Fibroblast of lung (primary cell): ENCODE measurements around the gene FAH. TPM values are rescaled to one million over a fixed set of nuclear protein-coding genes. Genes with fewer than 3 reads are reported as not detected.
A peak's percentile ranks its signal among the peaks of the same experiment; 100 is the strongest.

Source experiments
- DNase-seq, 2 donors: peaks; one replicate each; pipeline versions ENCODE4 v3.0.0 to v3.0.0-alpha.2; 2010; ENCODE audit warnings: low read depth in 2 of 2
- H2AFZ ChIP-seq: 2 replicates; pipeline ENCODE4 v1.5.1; 2012; ENCODE audit warnings: low read length, control low read depth, inconsistent platforms
- H3K27ac ChIP-seq: 2 replicates; pipeline ENCODE4 v1.5.1; 2011; ENCODE audit warnings: low read length, control low read depth; ENCODE audit not compliant: insufficient read depth
- H3K27me3 ChIP-seq: 2 replicates; pipeline ENCODE4 v1.5.1; 2011; ENCODE audit warnings: mild to moderate bottlenecking, low read length; ENCODE audit not compliant: control insufficient read depth, insufficient read depth
- H3K36me3 ChIP-seq: 2 replicates; pipeline ENCODE4 v1.5.1; 2011; ENCODE audit warnings: low read length; ENCODE audit not compliant: control insufficient read depth, insufficient read depth
- H3K4me1 ChIP-seq: 2 replicates; pipeline ENCODE4 v1.5.1; 2011; ENCODE audit warnings: low read length; ENCODE audit not compliant: control insufficient read depth, insufficient read depth; ENCODE audit errors: extremely low read depth
- H3K4me2 ChIP-seq: 2 replicates; pipeline ENCODE4 v1.5.1; 2011; ENCODE audit warnings: low read length, control low read depth; ENCODE audit not compliant: insufficient read depth; ENCODE audit errors: extremely low read depth
- H3K4me3 ChIP-seq, 4 experiments: fragments of 200-600 bp in 1 of 4; sonication (generic) in 1 of 4; replicated peaks in 1 of 4; 2 replicates each; pipeline ENCODE4 v1.5.1; 2011 to 2016; ENCODE audit warnings: low read length in 4 of 4, low read depth in 3 of 4, mild to moderate bottlenecking in 3 of 4, control low read depth in 2 of 4, inconsistent platforms in 1 of 4, mixed read lengths in 1 of 4; ENCODE audit not compliant: insufficient read depth in 1 of 4; ENCODE audit errors: control extremely low read depth in 1 of 4
- H3K79me2 ChIP-seq: 2 replicates; pipeline ENCODE4 v1.5.1; 2012; ENCODE audit warnings: mild to moderate bottlenecking, low read length, inconsistent platforms; ENCODE audit not compliant: control insufficient read depth, insufficient read depth
- H3K9ac ChIP-seq: 2 replicates; pipeline ENCODE4 v1.5.1; 2011; ENCODE audit warnings: mild to moderate bottlenecking, low read length, control low read depth; ENCODE audit not compliant: insufficient read depth
- H3K9me3 ChIP-seq: 2 replicates; pipeline ENCODE4 v1.5.1; 2012; ENCODE audit warnings: low read depth, low read length; ENCODE audit not compliant: control insufficient read depth, insufficient read depth
- H4K20me1 ChIP-seq: 2 replicates; pipeline ENCODE4 v1.5.1; 2011; ENCODE audit warnings: low read length; ENCODE audit not compliant: control insufficient read depth, insufficient read depth; ENCODE audit errors: extremely low read depth
- EZH2 ChIP-seq: IDR thresholded peaks from 2 replicates; pipeline ENCODE4 v1.5.1; 2012; ENCODE audit warnings: low read length, control low read depth, mild to moderate bottlenecking; ENCODE audit errors: missing control alignments
- polyA plus RNA-seq, 2 donors: library from polyadenylated mRNA; depleted of rRNA in 1 of 2; stranded (reverse) in 1 of 2; unstranded in 1 of 2; fragments of >200 nt; gene quantifications; 2 replicates each; pipeline ENCODE4 v1.2.1, GENCODE V29; 2011 to 2012; ENCODE audit warnings: missing spikeins in 1 of 2
- total RNA-seq: library from RNA; depleted of rRNA; stranded (reverse); fragments of >200 nt; gene quantifications from 2 replicates; pipeline ENCODE4 v1.2.1, GENCODE V29; 2014
- TF ChIP-seq, protein P1 (sequence below), 2 donors: IDR thresholded peaks in 1 of 2; conservative IDR thresholded peaks in 1 of 2; 1 replicate in 1 of 2; 2 replicates in 1 of 2; pipeline ENCODE4 v1.5.1; 2011 to 2012; ENCODE audit warnings: low read length in 2 of 2, control low read depth in 1 of 2, inconsistent platforms in 1 of 2, low read depth in 1 of 2, mild to moderate bottlenecking in 1 of 2

FAH gene
- total and polyA plus RNA-seq, 2 donors (not counting 1 experiment from before 2014, with no cell fraction given): 24.4 to 58.6 TPM

DNA sequence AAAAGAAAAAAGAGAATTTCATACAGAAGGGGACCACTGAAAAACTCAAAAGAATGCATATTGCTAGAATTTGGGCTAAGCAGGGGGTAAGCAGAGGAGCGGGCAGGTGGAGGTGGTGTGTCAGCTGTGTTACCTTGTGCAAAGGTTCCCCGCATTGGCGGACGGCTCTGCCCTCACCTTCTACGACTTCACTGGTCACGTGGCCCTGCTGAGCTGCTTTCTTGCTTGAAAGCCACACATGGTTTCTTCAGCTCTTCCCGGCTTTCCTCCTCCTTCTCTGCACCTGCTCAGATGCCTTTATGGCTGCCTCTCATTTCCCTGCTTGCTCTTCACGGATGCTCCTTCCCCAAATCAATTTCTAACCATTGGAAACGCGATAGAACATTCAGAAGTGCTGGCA, 30.5 kb downstream of the FAH start:
- Histone ChIP-seq H4K20me1 (no peaks in the 10 kb centered on the region), H2AFZ (no peak overlapping the region), H3K4me3 (no peak overlapping the region), H3K27me3 (no peaks in the 10 kb centered on the region), H3K27ac (no peak overlapping the region), H3K4me2 (no peak overlapping the region), H3K9me3 (no peaks in the 10 kb centered on the region), H3K4me1 (peaks cover 16% of the 10 kb centered on the region), H3K79me2 (no peaks in the 10 kb centered on the region), H3K36me3 (peaks cover 18% of the 10 kb centered on the region), H3K9ac (no peak overlapping the region)
- no peak for DNase-seq
- no peak for TF ChIP-seq EZH2
- TF ChIP-seq, protein P1, sequence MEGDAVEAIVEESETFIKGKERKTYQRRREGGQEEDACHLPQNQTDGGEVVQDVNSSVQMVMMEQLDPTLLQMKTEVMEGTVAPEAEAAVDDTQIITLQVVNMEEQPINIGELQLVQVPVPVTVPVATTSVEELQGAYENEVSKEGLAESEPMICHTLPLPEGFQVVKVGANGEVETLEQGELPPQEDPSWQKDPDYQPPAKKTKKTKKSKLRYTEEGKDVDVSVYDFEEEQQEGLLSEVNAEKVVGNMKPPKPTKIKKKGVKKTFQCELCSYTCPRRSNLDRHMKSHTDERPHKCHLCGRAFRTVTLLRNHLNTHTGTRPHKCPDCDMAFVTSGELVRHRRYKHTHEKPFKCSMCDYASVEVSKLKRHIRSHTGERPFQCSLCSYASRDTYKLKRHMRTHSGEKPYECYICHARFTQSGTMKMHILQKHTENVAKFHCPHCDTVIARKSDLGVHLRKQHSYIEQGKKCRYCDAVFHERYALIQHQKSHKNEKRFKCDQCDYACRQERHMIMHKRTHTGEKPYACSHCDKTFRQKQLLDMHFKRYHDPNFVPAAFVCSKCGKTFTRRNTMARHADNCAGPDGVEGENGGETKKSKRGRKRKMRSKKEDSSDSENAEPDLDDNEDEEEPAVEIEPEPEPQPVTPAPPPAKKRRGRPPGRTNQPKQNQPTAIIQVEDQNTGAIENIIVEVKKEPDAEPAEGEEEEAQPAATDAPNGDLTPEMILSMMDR (conservative IDR thresholded peaks at IDR 0.05 in 1 of 2, IDR thresholded peaks at IDR 0.05 in 1 of 2; ENCODE audit: low read depth in 1 of 2, low read length in 2 of 2): no peak

DNA sequence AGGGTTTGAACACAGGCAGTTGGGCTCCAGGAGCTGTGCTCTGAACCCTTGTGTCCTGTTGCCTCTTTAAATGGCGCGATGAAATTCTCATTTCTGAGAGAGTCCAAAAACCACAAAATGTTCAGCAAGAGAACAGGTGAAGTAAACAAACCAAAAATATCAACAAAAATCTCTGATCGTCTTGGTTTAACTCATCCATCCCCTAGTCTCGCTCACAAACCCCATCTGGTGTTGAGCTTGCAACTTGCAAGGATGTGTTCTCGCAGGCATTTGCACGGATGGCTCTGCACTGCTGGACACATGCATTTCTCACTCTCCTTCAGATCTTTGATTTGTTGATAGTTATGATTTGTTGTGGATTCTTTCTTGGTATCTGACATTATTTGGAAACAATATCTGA, 31.1 kb downstream of the FAH start:
- TF ChIP-seq, protein P1 (conservative IDR thresholded peaks at IDR 0.05 in 1 of 2, IDR thresholded peaks at IDR 0.05 in 1 of 2; ENCODE audit: low read depth in 1 of 2, low read length in 2 of 2): peak; percentile 18 to 45
- no peak for TF ChIP-seq EZH2
- Histone ChIP-seq H3K4me3 (no peak overlapping the region), H3K27me3 (no peaks in the 10 kb centered on the region), H3K27ac (no peak overlapping the region), H3K9ac (no peak overlapping the region), H3K36me3 (peaks cover 18% of the 10 kb centered on the region), H3K4me1 (peaks cover 16% of the 10 kb centered on the region), H4K20me1 (no peaks in the 10 kb centered on the region), H3K79me2 (no peaks in the 10 kb centered on the region), H2AFZ (no peak overlapping the region), H3K9me3 (no peaks in the 10 kb centered on the region), H3K4me2 (no peak overlapping the region)
- peak in 1 of 2 donors; percentile 49 for DNase-seq

DNA sequence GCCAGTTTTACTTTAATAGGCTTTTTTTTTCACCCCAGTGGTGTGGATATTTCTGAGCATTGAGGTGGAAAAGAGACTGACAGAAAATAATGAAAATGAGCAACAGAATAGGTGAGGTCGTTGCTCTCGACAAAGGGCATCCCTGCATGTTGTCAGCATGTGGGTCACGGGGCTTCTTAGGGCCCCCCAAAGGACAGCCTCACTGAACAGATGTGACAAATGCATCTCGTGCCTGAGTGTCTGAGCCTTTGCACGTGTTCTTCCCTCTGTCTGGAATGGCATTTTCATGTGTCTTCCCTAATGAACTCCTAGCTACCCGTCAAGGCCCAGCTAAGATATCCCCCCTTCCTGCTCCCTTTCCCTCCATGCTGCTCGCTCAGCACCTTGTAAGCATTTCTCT, 31.8 kb downstream of the FAH start:
- Histone ChIP-seq H4K20me1 (no peaks in the 10 kb centered on the region), H3K79me2 (no peaks in the 10 kb centered on the region), H3K4me3 (no peak overlapping the region), H3K9ac (no peak overlapping the region), H2AFZ (no peak overlapping the region), H3K27me3 (no peaks in the 10 kb centered on the region), H3K4me2 (no peak overlapping the region), H3K36me3 (peaks cover 18% of the 10 kb centered on the region), H3K27ac (no peak overlapping the region), H3K9me3 (no peaks in the 10 kb centered on the region), H3K4me1 (peaks cover 12% of the 10 kb centered on the region)
- TF ChIP-seq, protein P1 (conservative IDR thresholded peaks at IDR 0.05 in 1 of 2, IDR thresholded peaks at IDR 0.05 in 1 of 2; ENCODE audit: low read depth in 1 of 2, low read length in 2 of 2): no peak
- TF ChIP-seq EZH2: no peak
- DNase-seq: no peak
